MM.1S (cell line): ENCODE measurements around the gene STARD3.
A peak's percentile ranks its signal among the peaks of the same experiment; 100 is the strongest.
"Not testable (repeated sequence)": the region's sequence is repeated elsewhere in the genome, so short reads cannot be mapped to it uniquely, and the experiment has no call there.

Experiments used
- DNase-seq: peaks from one replicate; pipeline ENCODE4 v3.0.0-alpha.2; 2015
- H2AFZ ChIP-seq: fragments of 300-600 bp; sonication (generic); 2 replicates; pipeline ENCODE4 v1.6.0; 2016; ENCODE audit warnings: antibody characterized with exemption, low read length
- H3F3A ChIP-seq: fragments of 300-600 bp; sonication (generic); 2 replicates; pipeline ENCODE4 v1.6.1; 2016; ENCODE audit warnings: mild to moderate bottlenecking, antibody characterized with exemption, low read length, moderate library complexity, mixed read lengths; ENCODE audit not compliant: insufficient read depth
- H3K27ac ChIP-seq: fragments of 300-600 bp; sonication (generic); 2 replicates; pipeline ENCODE4 v1.5.1; 2016; ENCODE audit warnings: mild to moderate bottlenecking, low read length
- H3K27me3 ChIP-seq: fragments of 300-600 bp; sonication (generic); replicated peaks from 2 replicates; pipeline ENCODE4 v1.6.0; 2016; ENCODE audit warnings: low read length; ENCODE audit not compliant: insufficient read depth
- H3K36me3 ChIP-seq: fragments of 300-600 bp; sonication (generic); replicated peaks from 2 replicates; pipeline ENCODE4 v1.6.1; 2016; ENCODE audit warnings: mild to moderate bottlenecking, low read length, mixed read lengths; ENCODE audit not compliant: insufficient read depth
- H3K4me1 ChIP-seq: fragments of 300-600 bp; sonication (generic); 2 replicates; pipeline ENCODE4 v1.6.1; 2016; ENCODE audit warnings: low read length, mixed read lengths
- H3K4me2 ChIP-seq: fragments of 300-600 bp; sonication (generic); 2 replicates; pipeline ENCODE4 v1.6.0; 2016; ENCODE audit warnings: low read depth, low read length
- H3K4me3 ChIP-seq: fragments of 300-600 bp; sonication (generic); 2 replicates; pipeline ENCODE4 v1.5.1; 2016; ENCODE audit warnings: low read length, mixed read lengths
- H3K79me2 ChIP-seq: fragments of 300-600 bp; sonication (generic); 2 replicates; pipeline ENCODE4 v1.6.1; 2016; ENCODE audit warnings: mixed run types, low read length, mixed read lengths
- H3K9ac ChIP-seq: fragments of 300-600 bp; sonication (generic); 2 replicates; pipeline ENCODE4 v1.6.1; 2016; ENCODE audit warnings: low read length, mixed read lengths
- H3K9me2 ChIP-seq: fragments of 300-600 bp; sonication (generic); replicated peaks from 2 replicates; pipeline ENCODE4 v1.6.1; 2016; ENCODE audit warnings: mild to moderate bottlenecking, low read length, mixed read lengths; ENCODE audit not compliant: insufficient read depth
- H3K9me3 ChIP-seq: fragments of 300-600 bp; sonication (generic); replicated peaks from 2 replicates; pipeline ENCODE4 v1.6.1; 2016; ENCODE audit warnings: mild to moderate bottlenecking, low read length, mixed read lengths; ENCODE audit not compliant: insufficient read depth
- H4K20me1 ChIP-seq: fragments of 300-600 bp; sonication (generic); 2 replicates; pipeline ENCODE4 v1.6.1; 2016; ENCODE audit warnings: mild to moderate bottlenecking, low read length, moderate library complexity, mixed read lengths; ENCODE audit not compliant: insufficient read depth
- CTCF ChIP-seq: fragments of 300-600 bp; sonication (generic); IDR thresholded peaks from 2 replicates; pipeline ENCODE4 v1.5.1; 2016; ENCODE audit warnings: antibody characterized with exemption, low read length, mixed read lengths
- EZH2 ChIP-seq: fragments of 300-600 bp; sonication (generic); optimal IDR thresholded peaks from 2 replicates; pipeline ENCODE3; 2017; ENCODE audit warnings: low read depth, mild to moderate bottlenecking, antibody characterized with exemption, low read length, mixed read lengths
- EZH2phosphoT487 ChIP-seq: fragments of 300-600 bp; sonication (generic); IDR thresholded peaks from 2 replicates; pipeline ENCODE4 v1.6.1; 2018; ENCODE audit warnings: antibody characterized with exemption, low read length

Gene STARD3

GRCh38 chr17:39706921-39707337 lies 70.0 kb downstream of the STARD3 start:
- no peaks in the 10 kb centered on the region for H3K36me3 ChIP-seq
- TF ChIP-seq CTCF: no peak
- no peak for TF ChIP-seq EZH2phosphoT487
- TF ChIP-seq EZH2: no peak

GRCh38 chr17:39709319-39709997 lies 72.5 kb downstream of the STARD3 start:
- H3K79me2 ChIP-seq: no peaks in the 10 kb centered on the region

More at GRCh38 chr17:39706921-39707337, 70.0 kb downstream of the STARD3 start:
- no peaks in the 10 kb centered on the region for H3K9me3 ChIP-seq
- no peaks in the 10 kb centered on the region for H3F3A ChIP-seq
- peak; percentile 46 for DNase-seq
- no peak overlapping the region for H3K4me2 ChIP-seq
- peak overlapping the region; percentile 68 for H2AFZ ChIP-seq
- no peaks in the 10 kb centered on the region for H3K79me2 ChIP-seq
- H3K27ac ChIP-seq: no peak overlapping the region
- H3K4me1 ChIP-seq: peaks cover 27% of the 10 kb centered on the region
- H3K27me3 ChIP-seq: no peaks in the 10 kb centered on the region
- H3K9me2 ChIP-seq: no peaks in the 10 kb centered on the region
- H3K9ac ChIP-seq: no peak overlapping the region
- no peaks in the 10 kb centered on the region for H4K20me1 ChIP-seq
- H3K4me3 ChIP-seq: no peak overlapping the region

GRCh38 chr17:39709998-39710964 lies 73.3 kb downstream of the STARD3 start:
- no peak overlapping the region for H2AFZ ChIP-seq
- H3K9ac ChIP-seq: no peak overlapping the region
- H3K4me3 ChIP-seq: no peak overlapping the region
- H3K27me3 ChIP-seq: no peaks in the 10 kb centered on the region
- no peak for DNase-seq
- H3K36me3 ChIP-seq: no peaks in the 10 kb centered on the region
- H4K20me1 ChIP-seq: no peaks in the 10 kb centered on the region
- H3K4me2 ChIP-seq: no peak overlapping the region
- peaks cover 10% of the 10 kb centered on the region for H3K4me1 ChIP-seq
- H3F3A ChIP-seq: no peaks in the 10 kb centered on the region
- no peaks in the 10 kb centered on the region for H3K9me3 ChIP-seq
- H3K79me2 ChIP-seq: no peaks in the 10 kb centered on the region
- no peaks in the 10 kb centered on the region for H3K9me2 ChIP-seq
- H3K27ac ChIP-seq: no peak overlapping the region
- no peak for TF ChIP-seq EZH2phosphoT487
- no peak for TF ChIP-seq CTCF

More at GRCh38 chr17:39709319-39709997, 72.5 kb downstream of the STARD3 start:
- Histone ChIP-seq H3K27ac (no peak overlapping the region), H4K20me1 (no peaks in the 10 kb centered on the region), H3F3A (no peaks in the 10 kb centered on the region), H3K4me2 (no peak overlapping the region), H3K9me3 (no peaks in the 10 kb centered on the region), H3K9me2 (no peaks in the 10 kb centered on the region), H3K4me1 (peaks cover 10% of the 10 kb centered on the region), H3K9ac (no peak overlapping the region), H2AFZ (no peak overlapping the region), H3K27me3 (no peaks in the 10 kb centered on the region), H3K36me3 (no peaks in the 10 kb centered on the region), H3K4me3 (no peak overlapping the region)
- TF ChIP-seq EZH2phosphoT487 (no peak), CTCF (no peak), EZH2 (no peak)
- no peak for DNase-seq

- not testable (repeated sequence) for H3K4me2 ChIP-seq, H3K9me3 ChIP-seq, H3F3A ChIP-seq, H3K4me3 ChIP-seq, H3K36me3 ChIP-seq, H3K27ac ChIP-seq, H3K9me2 ChIP-seq, H3K27me3 ChIP-seq, H4K20me1 ChIP-seq, H3K9ac ChIP-seq, DNase-seq, H3K79me2 ChIP-seq, H2AFZ ChIP-seq
- peaks cover 10% of the 10 kb centered on the region for H3K4me1 ChIP-seq
Measured at GRCh38 chr17:39711071-39711470, 74.1 kb downstream of the STARD3 start.
